Measurements from ENCODE around the gene PPARG.
"Not testable (repeated sequence)": the region's sequence is repeated elsewhere in the genome, so short reads cannot be mapped to it uniquely, and the experiment has no call there.

The PPARG gene

DNA sequence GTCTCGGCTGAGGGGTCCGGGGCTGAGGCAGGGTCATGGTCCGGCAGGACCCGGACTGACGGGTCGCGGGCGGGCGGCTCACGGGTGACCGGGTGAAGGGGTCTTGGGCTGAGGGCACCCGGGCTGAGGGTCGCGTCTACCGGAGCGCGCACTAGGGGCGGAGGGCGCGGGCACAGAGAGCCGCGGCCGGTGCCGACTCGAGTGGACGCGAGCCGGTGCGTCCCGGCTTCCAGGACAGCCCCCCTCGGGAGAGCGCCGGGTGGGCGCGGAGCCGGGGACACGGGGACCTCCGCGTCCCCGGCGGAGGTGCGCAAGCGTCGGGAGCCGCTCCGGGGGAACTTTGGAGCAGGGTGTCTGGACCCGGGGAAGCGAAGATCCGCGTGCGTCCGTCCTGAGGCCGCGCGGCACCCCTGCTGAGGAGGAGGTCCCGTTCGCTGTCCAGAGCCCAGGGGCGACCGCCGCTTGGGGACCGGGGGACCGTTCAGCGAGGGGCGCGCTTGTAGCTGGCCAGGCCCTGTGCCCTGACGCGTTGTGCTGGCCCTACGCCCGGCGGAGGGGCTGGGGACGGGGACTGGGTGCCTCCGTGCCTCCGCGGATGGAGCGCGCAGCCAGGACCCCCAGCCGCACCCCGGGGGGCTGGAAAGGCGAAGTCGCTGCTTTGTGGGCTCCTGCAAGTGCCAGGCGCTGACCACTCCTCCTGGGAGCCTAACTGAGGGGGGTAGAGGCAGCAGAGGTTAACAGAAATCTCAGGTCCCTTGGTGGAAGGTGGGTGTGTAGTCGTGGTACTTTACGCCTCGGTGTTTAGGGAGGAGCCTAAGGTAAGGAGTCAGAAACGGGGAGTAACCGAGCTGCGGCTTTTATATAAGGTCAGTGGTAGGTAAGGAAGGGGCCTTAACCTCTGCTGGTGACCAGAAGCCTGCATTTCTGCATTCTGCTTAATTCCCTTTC is at the start of gene PPARG:
Gene PPARG, plus strand, starts transcription at position 889 of the 948 bp plus-strand sequence. CDS start 90,642 bp downstream, outside the sequence.
- no peak for DNase-seq

DNA sequence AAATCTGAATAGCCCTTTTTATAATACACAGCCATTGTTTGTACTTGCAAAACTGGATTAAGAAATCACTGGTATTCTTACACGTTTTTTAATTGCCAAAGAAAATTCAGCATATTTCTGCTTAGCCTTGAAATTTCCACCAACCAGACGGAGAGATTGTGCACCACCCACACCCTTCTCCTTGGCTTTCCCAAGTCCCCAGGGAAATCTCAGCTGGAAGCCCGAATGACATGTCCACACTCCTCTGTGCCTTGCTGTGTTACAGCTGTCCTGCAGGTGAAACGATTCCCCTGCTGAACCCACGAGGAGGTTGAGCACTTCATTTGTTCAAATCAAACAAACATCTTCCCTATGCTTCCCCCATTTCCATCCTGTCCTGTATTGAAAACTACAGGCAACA is 49.6 kb upstream of the PPARG start:
- DNase-seq = no peak

DNA sequence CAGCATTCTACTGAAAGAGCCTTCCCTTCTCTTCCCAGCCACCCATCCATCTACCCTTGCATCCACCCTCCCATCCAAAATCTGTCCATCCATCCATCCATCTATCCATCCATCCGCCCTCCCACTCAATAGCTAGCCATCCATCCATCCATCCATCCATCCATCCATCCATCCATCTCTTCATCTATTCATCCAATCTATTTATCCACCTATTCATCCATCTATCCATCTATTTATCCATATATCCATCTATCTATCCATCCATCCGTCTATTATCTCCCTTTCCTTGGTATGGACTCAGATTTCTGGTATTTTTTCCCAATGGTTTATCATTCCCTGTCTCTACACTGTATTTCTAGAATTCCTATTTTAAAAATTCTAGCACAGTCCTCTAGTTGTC is 46.1 kb upstream of the PPARG start:
- DNase-seq = no peak

DNA sequence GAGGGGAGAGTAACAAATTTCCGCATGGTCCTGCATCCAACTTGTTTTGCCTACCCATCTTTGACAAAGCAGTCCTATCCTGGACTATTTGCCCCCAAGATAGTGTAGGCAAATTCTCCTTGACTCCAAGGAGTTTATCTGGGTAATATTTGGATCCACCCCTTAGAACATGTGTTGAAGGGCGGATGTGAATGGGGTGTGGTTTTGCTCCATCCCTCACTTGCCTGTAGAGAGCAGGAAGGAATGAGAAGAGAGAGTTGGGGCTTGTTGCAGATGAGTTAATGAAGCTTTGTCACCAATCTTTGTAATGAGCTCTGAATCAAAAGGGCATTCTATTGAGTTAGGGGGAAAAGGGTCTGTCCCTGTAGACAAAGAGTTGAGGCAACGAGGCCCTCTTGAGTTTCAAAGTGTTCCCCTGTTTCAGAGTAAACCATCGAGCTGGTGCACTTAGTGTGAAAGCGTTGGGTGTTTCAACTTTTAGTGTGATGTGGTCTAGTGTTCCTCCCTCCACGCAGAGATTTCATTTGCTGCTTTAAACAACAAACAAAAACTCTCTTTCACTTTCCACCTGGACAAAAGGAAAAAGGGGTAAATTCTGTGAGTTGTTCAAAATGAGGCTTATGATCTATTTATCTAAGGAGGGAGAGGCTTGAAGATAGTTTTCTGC is 42.2 kb upstream of the PPARG start:
- no peak for DNase-seq

DNA sequence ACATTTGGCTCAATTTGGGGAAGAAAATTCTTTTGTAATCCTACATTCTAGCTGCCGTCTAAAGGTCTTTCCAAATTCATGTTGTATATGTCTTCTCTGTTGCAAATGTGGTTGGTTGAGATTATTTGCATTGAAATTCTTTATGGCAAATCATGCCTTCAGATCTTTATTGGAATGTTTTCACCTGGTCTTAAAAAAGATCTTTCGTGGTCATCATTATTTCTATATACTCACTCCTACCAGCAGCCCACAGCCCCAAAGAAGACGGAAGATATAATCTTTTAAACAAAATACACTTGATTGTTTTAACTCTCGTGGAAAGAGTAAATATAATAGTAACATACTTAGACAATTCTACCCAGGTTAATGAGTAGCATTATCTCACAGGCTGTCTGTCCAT is 41.5 kb upstream of the PPARG start:
- no peak for DNase-seq

DNA sequence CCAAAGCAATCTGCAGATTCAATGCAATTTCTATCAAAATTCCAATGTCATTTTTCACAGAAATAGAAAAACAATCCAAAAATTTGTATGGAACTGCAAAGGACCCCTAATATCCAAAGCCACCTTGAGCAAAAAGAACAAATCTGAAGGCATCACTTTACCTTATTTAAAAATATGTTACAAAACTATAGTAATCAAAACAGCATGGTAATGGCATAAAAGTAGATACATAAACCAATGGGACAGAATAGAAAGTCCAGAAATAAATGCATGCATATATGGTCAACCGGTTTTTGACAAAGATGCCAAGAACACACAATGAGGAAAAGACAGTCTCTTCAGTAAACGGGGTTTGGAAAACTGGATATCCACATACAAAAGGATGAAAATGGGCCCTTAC is 39.4 kb upstream of the PPARG start:
- no peak for DNase-seq

DNA sequence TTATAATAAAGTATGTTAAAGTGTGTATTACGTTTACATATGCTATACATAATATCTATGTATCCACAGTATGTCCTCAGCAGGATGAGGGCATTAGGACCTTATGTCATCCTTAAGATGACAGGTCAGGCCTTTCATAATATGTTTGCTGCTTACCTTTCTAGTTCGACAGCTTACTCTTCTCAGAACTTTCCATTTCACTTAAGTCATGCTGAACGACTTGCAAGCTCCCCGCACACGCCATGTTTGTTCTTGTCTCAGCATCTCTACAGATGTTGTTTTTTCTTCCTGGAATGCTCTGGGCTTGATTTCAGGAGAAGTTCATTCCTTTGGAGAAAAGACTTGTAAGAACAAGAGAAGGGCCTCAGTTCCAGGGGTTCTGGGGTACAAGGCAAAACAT is 36.0 kb upstream of the PPARG start:
- no peak for DNase-seq

DNA sequence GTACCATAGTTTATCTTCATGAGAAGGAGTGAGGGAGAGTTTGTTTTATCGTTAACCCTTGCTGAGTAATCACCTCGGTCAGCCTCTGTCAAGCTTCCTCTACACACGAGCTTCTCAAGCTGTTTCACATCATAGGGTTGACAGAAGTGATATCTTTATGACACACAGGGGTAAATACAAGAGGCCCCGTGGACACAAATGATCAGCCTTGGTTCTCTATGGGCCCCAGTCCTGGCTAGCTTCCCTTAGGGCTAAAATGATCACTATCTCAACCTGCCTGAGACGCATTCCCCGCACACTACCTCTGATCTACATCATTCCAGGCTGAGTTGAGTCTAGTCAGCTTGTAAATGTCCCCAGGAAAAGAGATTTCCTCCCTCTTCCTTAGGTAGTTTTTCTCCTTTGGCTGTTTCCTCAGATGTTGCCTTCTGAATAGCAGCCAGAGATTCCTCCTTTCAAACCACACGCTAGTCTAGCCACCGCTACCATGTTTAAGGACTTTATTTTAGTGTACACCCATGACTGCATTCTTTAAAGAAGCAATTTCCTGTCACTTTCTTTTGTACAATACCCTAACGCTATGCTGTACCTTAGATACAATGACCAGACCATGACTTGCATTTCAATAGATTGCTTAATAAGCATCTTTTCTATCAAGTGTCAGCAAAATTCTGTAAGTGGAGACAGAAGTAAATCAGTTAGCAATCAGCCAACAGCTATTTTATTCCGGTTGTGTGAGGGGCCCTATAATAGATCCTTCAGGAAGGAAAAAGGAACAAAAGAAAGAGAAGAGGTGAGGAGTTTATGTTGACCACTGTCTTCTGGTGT is 35.1 kb upstream of the PPARG start:
- no peak for DNase-seq

DNA sequence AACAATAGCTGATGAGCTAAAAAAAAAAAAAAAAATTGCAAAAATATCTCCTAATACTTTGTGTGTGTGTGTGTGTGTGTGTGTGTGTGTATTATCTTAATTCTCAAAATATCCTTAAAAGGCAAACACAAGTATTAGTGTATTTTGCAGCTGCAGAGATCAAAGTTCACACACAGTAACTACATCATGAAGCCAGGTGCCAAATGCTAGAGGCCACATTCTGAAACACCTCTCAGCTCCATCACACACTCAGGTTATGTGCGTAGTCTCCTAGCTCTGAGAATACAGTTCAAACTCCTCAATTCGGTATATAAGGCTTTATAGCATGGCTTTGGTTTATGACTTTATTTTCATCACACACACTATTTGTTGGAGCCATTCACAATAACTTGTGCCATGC is 33.5 kb upstream of the PPARG start:
- no peak for DNase-seq

DNA sequence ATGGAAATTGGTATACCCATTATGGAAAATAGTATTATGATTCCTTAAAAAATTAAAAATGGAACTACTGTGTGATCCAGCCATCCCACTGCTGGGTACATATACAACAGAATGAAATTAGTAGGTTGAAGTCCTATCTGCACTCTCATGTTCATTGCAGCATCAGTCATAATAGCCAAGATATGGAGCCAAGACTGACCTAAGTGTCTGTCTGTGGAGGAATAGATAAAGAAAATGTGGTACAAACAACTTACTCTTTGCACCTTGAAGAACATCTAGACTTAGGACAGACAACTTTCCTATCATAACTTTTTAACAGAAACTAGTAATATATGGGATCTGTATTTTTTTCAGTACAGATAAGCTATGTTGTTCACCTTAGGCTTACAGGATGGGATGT is 30.0 kb upstream of the PPARG start:
- DNase-seq = no peak

DNA sequence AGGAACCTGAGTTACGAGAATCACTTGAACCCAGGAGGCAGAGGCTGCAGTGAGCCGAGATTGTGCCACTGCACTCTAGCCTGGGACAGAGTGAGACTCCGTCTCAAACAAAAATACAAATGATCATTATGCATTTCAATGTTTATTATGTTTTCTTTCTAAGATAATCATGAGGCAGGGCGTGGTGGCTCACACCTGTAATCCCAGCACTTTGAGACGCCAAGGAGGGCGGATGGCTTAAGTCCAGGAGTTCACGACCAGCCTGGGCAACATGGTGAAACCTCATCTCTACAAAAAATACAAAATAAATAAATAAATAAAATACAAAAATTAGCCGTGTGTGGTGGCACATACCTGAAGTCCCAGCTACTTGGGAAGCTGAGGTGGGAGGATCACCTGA is 26.7 kb upstream of the PPARG start:
- not testable (repeated sequence) for DNase-seq

DNA sequence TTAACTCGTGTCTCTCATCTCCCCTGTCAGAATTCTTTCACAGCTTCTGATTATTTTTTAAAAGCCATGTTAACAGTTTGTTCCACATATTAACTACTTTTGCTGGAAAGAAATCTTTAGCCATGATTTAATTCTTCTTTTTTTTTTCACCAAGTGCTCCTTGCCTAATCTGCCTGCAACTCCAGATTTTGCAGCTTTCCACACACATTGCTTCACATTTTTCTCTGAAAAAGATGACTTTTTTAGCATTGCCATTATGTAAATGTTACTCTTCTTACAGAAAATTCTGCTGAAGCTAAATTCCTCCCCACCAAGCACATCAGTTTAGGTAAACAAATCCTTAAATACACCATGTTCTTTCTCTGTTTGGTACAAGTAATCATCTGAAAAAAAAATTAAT is 23.4 kb upstream of the PPARG start:
- DNase-seq = no peak

DNA sequence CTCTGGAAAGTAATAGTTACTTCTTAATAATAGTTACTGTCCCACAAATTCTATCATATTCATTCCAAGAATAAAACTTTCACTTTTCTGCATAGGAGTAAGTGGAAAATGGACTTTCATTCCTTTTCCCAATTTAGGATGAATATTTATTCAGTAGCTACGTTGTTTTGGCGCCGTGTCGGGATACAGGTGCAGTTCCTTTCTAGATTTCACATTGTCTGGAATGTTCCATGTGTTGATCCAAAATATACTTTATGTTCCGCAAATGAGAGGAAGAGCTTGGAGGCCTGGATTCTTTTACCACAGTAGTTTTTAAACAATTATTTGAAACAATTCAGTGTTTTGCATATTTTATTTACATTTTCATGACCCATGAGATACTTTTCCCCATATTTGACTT is 22.8 kb upstream of the PPARG start:
- DNase-seq = no peak

DNA sequence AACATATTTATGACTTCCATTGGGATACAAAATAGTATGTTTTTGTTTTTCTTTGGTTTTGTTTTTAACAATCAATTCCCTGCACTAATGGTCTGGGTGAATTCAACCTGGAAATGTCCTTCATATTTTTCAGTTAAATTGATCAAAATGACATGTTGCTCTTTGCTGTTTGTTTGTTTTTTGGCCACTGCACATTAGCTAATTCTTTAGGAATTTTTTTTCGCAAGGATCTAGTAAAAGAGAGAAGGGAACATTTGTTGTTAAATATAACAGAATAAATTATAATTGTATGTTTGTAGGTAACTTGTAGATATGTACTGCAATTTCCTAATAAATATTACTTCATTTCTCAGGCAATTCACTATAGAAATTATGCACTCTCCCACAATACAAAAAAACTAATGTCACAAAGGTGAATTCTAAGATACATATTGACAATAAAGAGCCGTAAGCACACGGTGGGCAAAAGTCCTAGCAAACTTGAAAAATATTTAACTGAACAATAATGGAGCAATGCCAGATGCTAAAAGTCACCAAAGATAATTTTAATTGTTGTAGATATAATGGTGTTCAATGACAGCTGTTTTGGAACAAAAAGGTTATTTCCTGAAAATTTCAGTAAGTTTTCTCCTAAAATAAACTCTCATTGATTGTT is 21.4 kb upstream of the PPARG start:
- DNase-seq = no peak

DNA sequence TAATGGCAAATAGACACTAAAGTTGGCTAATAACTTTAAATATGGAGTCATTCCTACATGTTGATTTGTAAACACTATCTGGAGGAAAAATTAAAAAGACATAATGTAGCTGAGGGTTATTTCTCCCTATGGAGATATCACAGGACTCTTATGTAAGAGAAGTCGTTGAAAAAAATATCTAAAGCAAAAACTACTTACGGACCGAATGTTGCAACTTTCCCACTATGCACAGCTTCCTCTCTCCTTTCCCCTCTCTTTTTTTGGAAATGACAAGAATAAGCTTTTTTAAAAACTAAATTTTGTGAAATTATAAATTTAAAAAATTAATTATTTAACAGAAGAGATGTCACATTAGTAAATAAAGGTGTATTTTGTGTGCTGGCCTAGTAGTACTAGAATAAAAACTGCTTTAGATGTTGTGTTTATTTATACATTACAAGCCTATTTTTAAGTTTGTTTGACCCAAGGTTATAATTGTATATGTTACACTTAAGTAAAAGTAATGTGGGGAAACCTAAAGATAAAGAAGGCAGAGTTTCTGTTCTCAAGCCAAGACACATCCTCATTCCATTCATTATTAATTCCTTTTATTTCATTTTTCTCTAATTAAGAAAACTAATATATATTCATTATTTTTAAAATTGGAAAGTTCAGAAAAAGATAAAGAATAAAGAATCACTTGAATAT is 20.7 kb upstream of the PPARG start:
- no peak for DNase-seq

DNA sequence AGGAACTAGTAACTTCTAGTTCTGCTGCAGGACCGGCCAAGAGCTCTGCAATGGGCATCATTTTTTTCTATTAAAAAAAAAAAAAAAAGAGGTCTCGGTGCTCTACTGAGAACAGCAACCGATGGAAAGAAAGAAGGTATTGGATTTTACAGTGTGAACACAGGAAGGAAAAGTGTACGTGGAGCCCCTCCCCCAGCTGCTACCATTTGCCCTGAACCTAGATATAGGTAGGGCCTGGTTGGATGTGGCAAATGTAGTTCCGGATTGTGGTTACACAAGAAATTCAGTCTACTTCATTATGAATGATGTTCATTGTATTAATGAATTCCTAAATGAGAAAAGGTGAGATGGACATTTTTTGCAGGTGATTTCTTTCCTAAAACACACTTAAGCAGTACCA is 17.9 kb upstream of the PPARG start:
- DNase-seq = no peak

DNA sequence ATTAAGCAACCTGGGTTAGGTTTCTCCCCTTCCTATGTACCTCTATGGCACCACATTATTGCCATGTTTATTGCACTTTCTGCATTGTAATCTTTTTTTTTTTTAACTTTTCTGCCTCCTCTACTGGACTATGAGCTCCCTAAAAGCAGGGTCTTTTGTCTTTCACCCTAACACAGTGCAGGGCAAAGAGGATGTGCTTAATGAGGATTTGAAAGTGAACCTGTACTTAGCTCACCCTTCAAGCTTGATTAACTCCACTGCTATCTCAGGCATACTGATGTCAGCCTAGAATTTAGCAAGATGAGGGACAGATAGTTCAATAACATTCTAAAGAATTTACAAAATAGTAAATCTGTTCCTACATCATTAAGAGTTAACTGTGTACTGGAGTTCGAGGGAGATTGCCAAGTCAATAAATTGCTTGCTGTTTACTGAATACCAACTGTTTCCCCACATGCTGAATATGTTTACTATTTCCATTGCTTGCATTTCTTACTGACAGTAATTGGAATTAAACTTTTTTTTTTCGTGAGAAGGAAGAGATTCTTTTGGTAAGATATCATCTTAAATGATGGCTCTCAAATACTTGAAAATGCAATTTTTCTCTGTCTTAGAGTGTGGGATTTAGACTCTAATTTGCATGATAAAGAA is 15.7 kb upstream of the PPARG start:
- DNase-seq = no peak

DNA sequence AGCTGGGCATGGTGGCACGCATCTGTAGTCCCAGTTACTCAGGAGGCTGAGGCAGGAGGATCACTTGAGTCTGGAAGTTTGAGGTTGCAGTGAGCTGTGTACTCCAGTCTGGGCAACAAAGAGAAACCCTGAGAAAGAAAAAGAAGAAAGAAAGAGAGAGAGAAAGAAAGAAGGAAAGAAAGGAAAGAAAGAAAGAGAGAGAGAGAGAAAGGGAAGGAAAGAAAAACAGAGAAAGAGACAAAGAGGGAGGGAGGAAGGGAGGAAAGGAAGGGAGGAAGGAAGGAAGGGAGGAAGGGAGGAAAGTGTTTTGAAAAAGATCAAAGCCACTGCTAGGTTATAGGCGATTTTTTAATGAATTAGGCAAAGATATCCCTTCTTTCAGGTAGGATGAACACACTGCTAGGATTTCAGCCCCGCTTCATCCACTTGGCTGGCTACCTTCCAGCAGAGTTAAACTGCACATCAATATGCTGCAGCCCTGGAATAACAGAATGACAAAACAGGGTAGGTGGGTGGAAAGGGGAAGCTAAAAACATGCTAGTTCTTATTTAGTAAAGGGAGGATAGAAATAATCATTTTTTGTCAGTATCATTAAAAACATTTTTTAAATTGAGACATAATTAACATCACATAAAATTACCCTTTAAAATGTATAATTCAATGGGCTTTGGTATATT is 12.8 kb upstream of the PPARG start:
- no peak for DNase-seq

DNA sequence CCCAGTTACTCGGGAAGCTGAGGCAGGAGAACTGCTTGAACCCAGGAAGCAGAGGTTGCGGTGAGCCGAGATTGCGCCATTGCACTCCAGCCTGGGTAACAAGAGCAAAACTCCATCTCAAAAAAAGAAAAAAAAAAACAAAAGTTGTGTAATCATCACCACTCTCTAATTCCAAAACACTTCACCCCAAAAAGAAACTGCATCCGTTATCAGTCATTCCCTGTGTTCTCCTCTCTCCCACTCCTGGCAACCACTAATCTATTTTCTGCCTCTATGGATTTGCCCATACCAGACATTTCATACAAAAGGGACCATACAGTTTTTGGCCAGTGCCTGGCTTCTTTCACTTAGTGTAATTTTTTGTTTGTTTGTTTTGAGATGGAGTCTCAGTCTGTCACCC is 12.0 kb upstream of the PPARG start:
- DNase-seq = not testable (repeated sequence)

DNA sequence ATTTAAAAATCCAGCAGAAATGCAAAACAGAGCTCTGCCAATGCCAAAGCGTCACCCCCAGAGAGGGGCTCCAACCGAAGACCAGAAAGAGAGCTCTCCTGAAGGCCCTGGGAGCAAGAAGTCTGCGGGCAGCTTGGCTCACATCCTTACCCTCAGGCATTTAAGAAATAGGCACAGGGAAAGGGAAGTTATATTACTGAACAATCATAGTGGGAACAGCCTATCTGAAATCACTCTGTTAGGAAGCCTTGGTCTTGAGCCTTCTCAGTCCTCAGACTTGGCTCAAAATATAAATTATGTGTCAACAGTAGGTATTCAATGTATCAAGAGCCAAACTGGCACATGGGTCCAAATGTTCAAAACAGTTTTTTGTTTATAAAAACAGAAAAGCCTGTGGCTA is 10.3 kb upstream of the PPARG start:
- no peak for DNase-seq

All from cortex of kidney (tissue), 1 donor.